T-cell (primary cell): Measurements from ENCODE around the gene SRRM2. TPM values are rescaled to one million over a fixed set of nuclear protein-coding genes. Genes with fewer than 3 reads are reported as not detected.

Experiments used
- ATAC-seq, 4 experiments: fragments of 200-7000 bp in 3 of 4; fragments of 150-1000 bp in 1 of 4; cut with Tn5 transposase; replicated peaks in 1 of 4; 1 replicate in 3 of 4; 2 replicates in 1 of 4; pipeline ENCODE4 v1.10.0; 2021; ENCODE audit warnings: moderate library complexity in 3 of 4, mild to moderate bottlenecking in 2 of 4, moderate number of reproducible peaks in 1 of 4
- CTCF ChIA-PET, 2 donors: fragments of 300-600 bp; sonication (Branson Sonifier 250); formaldehyde crosslinking; loops; one replicate each; lab custom pipeline; 2022; ENCODE audit warnings: antibody characterized with exemption in 2 of 2; lab: Charles Lee
- POLR2A ChIA-PET, 2 donors: fragments of 300-600 bp; sonication (Branson Sonifier 250); formaldehyde crosslinking; loops; one replicate each; lab custom pipeline; 2022; ENCODE audit warnings: antibody characterized with exemption in 2 of 2; lab: Charles Lee
- DNase-seq, 35 experiments: peaks; one replicate each; pipeline versions ENCODE4 v3.0.0 to v3.0.0-alpha.2; 2013 to 2023
- H3K27ac ChIP-seq: one replicate; pipeline ENCODE4 v1.5.1; 2013; ENCODE audit warnings: low read length
- H3K27me3 ChIP-seq, 2 experiments: replicated peaks in 1 of 2; 1 replicate in 1 of 2; 2 replicates in 1 of 2; pipeline versions ENCODE4 v1.6.1 to v1.7.0; 2013; ENCODE audit warnings: low read length in 1 of 2, mixed read lengths in 1 of 2; ENCODE audit not compliant: control insufficient read depth in 2 of 2, insufficient read depth in 2 of 2; ENCODE audit errors: extremely low read depth in 1 of 2
- H3K36me3 ChIP-seq, 2 donors: 1 replicate in 1 of 2; 2 replicates in 1 of 2; pipeline versions ENCODE4 v1.6.1 to v1.7.0; 2013; ENCODE audit warnings: low read length in 1 of 2; ENCODE audit not compliant: control insufficient read depth in 2 of 2, insufficient read depth in 1 of 2; ENCODE audit errors: extremely low read depth in 1 of 2
- H3K4me1 ChIP-seq, 2 experiments: 1 replicate in 1 of 2; 2 replicates in 1 of 2; pipeline versions ENCODE4 v1.6.1 to v1.7.0; 2013; ENCODE audit warnings: low read length in 2 of 2, mixed read lengths in 1 of 2; ENCODE audit not compliant: insufficient read depth in 2 of 2, control insufficient read depth in 1 of 2; ENCODE audit errors: extremely low read depth in 1 of 2
- H3K4me3 ChIP-seq, 2 donors: 1 replicate in 1 of 2; 2 replicates in 1 of 2; pipeline versions ENCODE4 v1.5.1 to v1.7.0; 2013; ENCODE audit warnings: mild to moderate bottlenecking in 2 of 2, low read length in 1 of 2, moderate library complexity in 1 of 2; ENCODE audit not compliant: control insufficient read depth in 1 of 2; ENCODE audit errors: extremely low read depth in 1 of 2
- H3K9me3 ChIP-seq: 2 replicates; pipeline ENCODE4 v1.7.0; 2013
- H3K27ac Mint-ChIP-seq, 2 donors: one replicate each; pipeline ENCODE4 v1.8.0; 2020 to 2021; ENCODE audit warnings: mild to moderate bottlenecking in 2 of 2, mixed read lengths in 2 of 2
- H3K27me3 Mint-ChIP-seq, 2 donors: one replicate each; pipeline ENCODE4 v1.8.0; 2021 to 2022; ENCODE audit warnings: mixed read lengths in 2 of 2
- H3K36me3 Mint-ChIP-seq: one replicate; pipeline ENCODE4 v1.8.0; 2021; ENCODE audit warnings: mixed read lengths
- H3K4me1 Mint-ChIP-seq, 3 donors: one replicate each; pipeline ENCODE4 v1.8.0; 2020 to 2022; ENCODE audit warnings: mixed read lengths in 3 of 3, mild to moderate bottlenecking in 1 of 3
- H3K4me3 Mint-ChIP-seq, 3 donors: one replicate each; pipeline ENCODE4 v1.8.0; 2020 to 2022; ENCODE audit warnings: mild to moderate bottlenecking in 3 of 3, mixed read lengths in 3 of 3, moderate library complexity in 3 of 3
- H3K9me3 Mint-ChIP-seq, 3 donors: one replicate each; pipeline ENCODE4 v1.8.0; 2020 to 2022; ENCODE audit warnings: mixed read lengths in 3 of 3
- WGBS: methylation state at CpG from one replicate; pipeline ENCODE4 v1.1.5; 2013; ENCODE audit warnings: missing lambda C conversion rate; ENCODE audit not compliant: insufficient coverage; 5-methylcytosine and 5-hydroxymethylcytosine counted together
- total RNA-seq, 35 experiments: library from RNA in 6 of 35; stranded (reverse) in 6 of 35; fragments of 120-200 nt in 1 of 35; gene quantifications; one replicate each; pipeline versions ENCODE4 v1.2.1 to v1.2.4 and lab custom pipeline; 2013 to 2026

The SRRM2 gene
- total RNA-seq, 5 donors from 2014 or later (not counting 1 experiment from before 2014, with no cell fraction given): 784 to 1,343 (median 947) TPM

DNA sequence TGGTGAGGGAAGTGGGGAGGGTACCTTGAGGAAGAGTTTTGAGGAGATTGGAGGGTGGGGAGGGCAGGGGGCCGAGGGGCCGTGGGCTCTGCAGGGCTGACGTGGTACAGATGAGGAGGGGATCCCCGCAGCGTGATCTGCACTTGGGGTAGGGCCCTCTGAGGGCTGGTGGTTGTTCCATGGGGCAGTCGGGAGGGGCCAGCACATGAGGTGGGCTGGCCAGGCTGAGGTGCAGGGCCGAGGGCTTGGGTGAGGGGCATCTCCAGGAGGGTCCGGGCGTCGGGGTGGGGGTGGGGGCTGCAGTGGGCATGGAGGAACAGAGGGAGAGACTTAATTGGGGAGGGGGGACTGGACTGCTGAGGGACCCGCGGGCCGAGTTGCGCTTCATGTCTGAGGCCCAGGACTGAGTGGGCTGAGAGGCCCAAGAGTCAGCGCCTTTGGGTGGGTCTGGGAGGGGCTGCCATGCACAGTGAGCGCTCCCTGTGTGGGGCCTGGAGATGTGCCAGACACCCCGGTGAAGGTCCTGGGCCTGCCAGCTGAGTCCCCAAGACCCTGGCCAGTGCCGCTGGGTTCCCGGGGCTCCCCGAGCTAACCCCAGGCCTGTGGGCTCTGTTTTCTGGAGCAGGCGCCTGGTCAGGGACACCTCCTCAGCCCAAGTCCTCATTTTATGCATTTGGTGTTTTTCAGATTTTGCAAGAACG, 45.7 kb upstream of the SRRM2 start:
- Mint-ChIP-seq H3K4me1 (peaks cover 0 to 1% (median 0%) of the 10 kb centered on the region in 3 donors), H3K4me3 (no peak overlapping the region), H3K27me3 (no peaks in the 10 kb centered on the region), H3K9me3 (no peaks in the 10 kb centered on the region), H3K36me3 (peaks cover 8% of the 10 kb centered on the region), H3K27ac (no peak overlapping the region)
- Histone ChIP-seq H3K27ac (no peak overlapping the region), H3K27me3 (no peaks in the 10 kb centered on the region), H3K36me3 (peaks cover 20 to 57% of the 10 kb centered on the region in 2 donors), H3K9me3 (no peaks in the 10 kb centered on the region), H3K4me1 (peaks cover 0 to 4% of the 10 kb centered on the region in 2 experiments), H3K4me3 (no peak overlapping the region)
- ChIA-PET POLR2A (no interaction called here), CTCF (no interaction called here)
- ATAC-seq: no peak
- no peak for DNase-seq
- WGBS: 94% methylated on average over 14 of the region's 22 CpGs

- Mint-ChIP-seq H3K27me3 (no peaks in the 10 kb centered on the region), H3K9me3 (no peaks in the 10 kb centered on the region), H3K27ac (no peak overlapping the region), H3K36me3 (peaks cover 8% of the 10 kb centered on the region), H3K4me1 (peaks cover 0 to 1% (median 0%) of the 10 kb centered on the region in 3 donors), H3K4me3 (no peak overlapping the region)
- peaks cover 14 to 50% of the 10 kb centered on the region in 2 donors for H3K36me3 ChIP-seq
- H3K4me3 ChIP-seq: no peak overlapping the region
- DNase-seq (no peak), ATAC-seq (no peak)
- WGBS: 97% methylated on average over 51 of the region's 51 CpGs
- CTCF ChIA-PET: no interaction called here
- H3K4me1 ChIP-seq: peaks cover 0 to 4% of the 10 kb centered on the region in 2 experiments
- POLR2A ChIA-PET: no interaction called here
- no peaks in the 10 kb centered on the region for H3K9me3 ChIP-seq
- no peaks in the 10 kb centered on the region for H3K27me3 ChIP-seq
- no peak overlapping the region for H3K27ac ChIP-seq
Observed at GRCh38 chr16:2707368-2708289, 44.8 kb upstream of the SRRM2 start.

- no peak overlapping the region for H3K4me3 ChIP-seq
- DNase-seq (no peak), ATAC-seq (no peak)
- peaks cover 13 to 44% of the 10 kb centered on the region in 2 donors for H3K36me3 ChIP-seq
- H3K27ac ChIP-seq: no peak overlapping the region
- H3K4me1 Mint-ChIP-seq: peaks cover 0 to 1% (median 0%) of the 10 kb centered on the region in 3 donors
- no peaks in the 10 kb centered on the region for H3K9me3 Mint-ChIP-seq
- H3K27me3 ChIP-seq: no peaks in the 10 kb centered on the region
- H3K36me3 Mint-ChIP-seq: peaks cover 8% of the 10 kb centered on the region
- peaks cover 0 to 4% of the 10 kb centered on the region in 2 experiments for H3K4me1 ChIP-seq
- WGBS: 95% methylated on average over 14 of the region's 14 CpGs
- POLR2A ChIA-PET: no interaction called here
- CTCF ChIA-PET: no interaction called here
- no peaks in the 10 kb centered on the region for H3K27me3 Mint-ChIP-seq
- H3K27ac Mint-ChIP-seq: no peak overlapping the region
- no peaks in the 10 kb centered on the region for H3K9me3 ChIP-seq
- H3K4me3 Mint-ChIP-seq: no peak overlapping the region
Observed at GRCh38 chr16:2708290-2708639, 44.2 kb upstream of the SRRM2 start.

DNA sequence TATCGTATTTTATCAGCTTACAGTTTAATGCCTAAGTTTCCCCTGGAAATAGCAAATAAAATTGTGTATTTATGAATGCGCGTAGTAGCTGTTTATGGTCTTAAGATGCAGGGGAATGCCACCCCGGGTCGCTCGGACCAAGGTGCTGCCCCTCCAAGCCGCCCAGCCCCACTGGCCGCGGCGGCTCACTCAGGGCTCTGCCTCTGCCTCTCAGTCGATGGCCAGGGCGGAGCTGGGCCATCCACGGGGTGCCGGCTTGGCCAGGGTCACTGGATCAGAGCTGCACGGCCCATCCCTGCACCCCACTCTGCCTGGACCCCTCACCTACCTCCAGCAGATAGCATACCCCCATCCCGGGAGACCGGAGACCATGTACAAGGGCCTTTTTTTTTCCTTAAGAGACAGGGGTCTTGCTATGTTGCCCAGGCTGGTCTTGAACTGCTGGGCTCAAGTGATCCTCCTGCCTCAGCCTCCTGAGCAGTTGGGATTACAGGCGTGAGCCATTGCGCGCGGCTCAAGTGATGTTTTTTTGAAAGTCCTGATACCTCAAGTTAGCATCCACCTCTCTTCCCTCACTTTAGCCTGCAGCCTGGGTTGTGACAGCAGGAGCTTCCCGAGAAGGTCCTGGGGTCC, 43.4 kb upstream of the SRRM2 start:
- H3K36me3 Mint-ChIP-seq: peaks cover 8% of the 10 kb centered on the region
- H3K27ac ChIP-seq: no peak overlapping the region
- H3K27me3 ChIP-seq: peaks cover 0 to 5% of the 10 kb centered on the region in 2 experiments
- no peaks in the 10 kb centered on the region for H3K9me3 ChIP-seq
- H3K4me3 Mint-ChIP-seq: no peak overlapping the region
- ATAC-seq (no peak), DNase-seq (no peak)
- H3K4me3 ChIP-seq: no peak overlapping the region
- WGBS: 97% methylated on average over 15 of the region's 22 CpGs
- H3K4me1 ChIP-seq: peaks cover 0 to 4% of the 10 kb centered on the region in 2 experiments
- peaks cover 13 to 36% of the 10 kb centered on the region in 2 donors for H3K36me3 ChIP-seq
- no peaks in the 10 kb centered on the region for H3K9me3 Mint-ChIP-seq
- no peak overlapping the region for H3K27ac Mint-ChIP-seq
- ChIA-PET POLR2A (no interaction called here), CTCF (no interaction called here)
- no peaks in the 10 kb centered on the region for H3K27me3 Mint-ChIP-seq
- H3K4me1 Mint-ChIP-seq: peaks cover 0 to 1% (median 0%) of the 10 kb centered on the region in 3 donors

DNA sequence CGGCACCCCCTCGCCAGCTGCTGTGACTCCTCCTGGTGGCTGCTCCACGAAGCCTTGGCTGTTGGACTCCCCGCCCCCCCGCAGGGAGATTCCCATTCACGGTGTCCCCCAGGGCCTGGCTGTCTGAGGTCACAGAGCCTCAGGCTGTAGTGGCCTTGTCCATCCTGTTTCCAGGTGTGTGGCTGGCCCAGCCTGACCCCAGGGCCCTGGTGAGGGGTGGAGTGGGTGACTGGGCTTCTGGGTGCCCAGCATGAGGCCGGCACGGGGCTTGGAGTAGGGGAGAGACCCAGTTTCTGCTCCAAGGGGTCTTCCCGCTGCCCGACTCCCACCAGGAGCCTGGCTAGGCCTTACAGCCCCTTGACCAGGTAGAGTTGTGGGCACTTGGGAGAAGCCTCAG, 42.9 kb upstream of the SRRM2 start:
- Mint-ChIP-seq H3K4me1 (peaks cover 0 to 1% (median 0%) of the 10 kb centered on the region in 3 donors), H3K9me3 (no peaks in the 10 kb centered on the region), H3K27me3 (no peaks in the 10 kb centered on the region), H3K4me3 (no peak overlapping the region), H3K36me3 (peaks cover 8% of the 10 kb centered on the region), H3K27ac (no peak overlapping the region)
- H3K36me3 ChIP-seq: peaks cover 13 to 33% of the 10 kb centered on the region in 2 donors
- H3K27me3 ChIP-seq: peaks cover 0 to 9% of the 10 kb centered on the region in 2 experiments
- ATAC-seq: no peak
- no peak overlapping the region for H3K27ac ChIP-seq
- H3K4me3 ChIP-seq: no peak overlapping the region
- H3K9me3 ChIP-seq: no peaks in the 10 kb centered on the region
- ChIA-PET CTCF (no interaction called here), POLR2A (no interaction called here)
- DNase-seq: no peak
- H3K4me1 ChIP-seq: peaks cover 0 to 4% of the 10 kb centered on the region in 2 experiments
- WGBS: 93% methylated on average over 10 of the region's 10 CpGs

DNA sequence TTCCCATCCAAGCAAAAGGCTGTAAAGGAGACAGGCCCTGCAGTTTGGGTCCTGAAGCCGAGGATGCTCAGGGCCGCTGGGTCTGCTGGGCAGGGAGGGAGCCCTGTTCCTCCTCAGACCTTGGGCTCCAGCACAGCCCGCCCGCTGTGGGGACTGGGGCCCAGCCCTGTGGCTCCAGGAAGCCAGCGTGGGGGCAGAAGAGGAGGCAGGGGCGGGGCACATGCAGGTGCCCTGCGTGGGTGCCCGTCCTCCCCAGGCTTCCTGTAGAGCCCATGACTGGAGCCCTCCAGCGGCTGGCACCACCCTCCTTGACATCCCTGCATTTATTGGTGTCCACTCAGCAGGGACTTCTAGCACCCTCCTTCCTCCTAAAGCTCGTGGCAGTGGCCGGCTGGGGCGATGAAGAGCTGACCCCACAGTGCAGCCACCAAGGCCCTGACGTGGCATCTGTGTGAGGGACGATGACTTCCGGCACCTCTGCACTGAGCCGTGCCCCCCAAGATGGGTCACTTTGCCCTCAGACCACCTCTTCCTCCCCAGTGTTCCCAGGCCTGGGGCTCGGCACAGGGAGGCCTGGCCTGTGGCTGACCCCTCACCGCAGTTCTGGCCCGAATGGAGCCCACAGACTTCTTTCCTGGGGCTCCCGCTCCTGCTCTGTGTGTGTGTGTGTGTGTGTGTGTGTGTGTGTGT, 42.3 kb upstream of the SRRM2 start:
- Histone ChIP-seq H3K27ac (no peak overlapping the region), H3K27me3 (peaks cover 0 to 13% of the 10 kb centered on the region in 2 experiments), H3K4me3 (no peak overlapping the region), H3K36me3 (peaks cover 13 to 28% of the 10 kb centered on the region in 2 donors), H3K4me1 (peaks cover 0 to 6% of the 10 kb centered on the region in 2 experiments), H3K9me3 (no peaks in the 10 kb centered on the region)
- peaks cover 8% of the 10 kb centered on the region for H3K36me3 Mint-ChIP-seq
- no peaks in the 10 kb centered on the region for H3K9me3 Mint-ChIP-seq
- ATAC-seq (no peak), DNase-seq (no peak)
- H3K27me3 Mint-ChIP-seq: no peaks in the 10 kb centered on the region
- no peak overlapping the region for H3K27ac Mint-ChIP-seq
- H3K4me1 Mint-ChIP-seq: peaks cover 4 to 6% (median 5%) of the 10 kb centered on the region in 3 donors
- no peak overlapping the region for H3K4me3 Mint-ChIP-seq
- POLR2A ChIA-PET: no interaction called here
- CTCF ChIA-PET: no interaction called here
- 75% methylated on average over 17 of the region's 20 CpGs for WGBS
